ENCODE measurements around the gene SKAP2.

Gene SKAP2

DNA sequence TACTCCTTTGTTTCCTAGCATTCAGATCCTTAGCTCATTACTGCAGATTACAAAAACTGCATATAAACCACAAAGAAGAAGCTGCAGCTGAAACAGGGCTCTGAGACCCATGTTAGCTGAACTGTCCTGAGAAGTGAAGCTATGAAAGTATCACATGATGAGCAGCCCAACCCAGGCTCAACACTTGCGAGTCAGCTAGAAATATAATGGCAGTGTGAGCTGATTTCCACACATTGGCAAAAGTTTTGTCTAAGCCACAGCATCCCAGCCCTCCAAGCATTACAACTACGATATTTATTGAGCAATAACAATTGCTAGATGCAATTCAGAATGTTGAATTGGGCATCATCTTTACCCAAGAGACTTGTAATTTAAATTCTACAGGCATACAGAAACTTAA, 34.5 kb upstream of the SKAP2 start:
- in situ Hi-C loops (cut with HindIII; ENCODE audit: low sequenced_read_pairs), result no loop called here
- TF ChIP-seq, protein P1, sequence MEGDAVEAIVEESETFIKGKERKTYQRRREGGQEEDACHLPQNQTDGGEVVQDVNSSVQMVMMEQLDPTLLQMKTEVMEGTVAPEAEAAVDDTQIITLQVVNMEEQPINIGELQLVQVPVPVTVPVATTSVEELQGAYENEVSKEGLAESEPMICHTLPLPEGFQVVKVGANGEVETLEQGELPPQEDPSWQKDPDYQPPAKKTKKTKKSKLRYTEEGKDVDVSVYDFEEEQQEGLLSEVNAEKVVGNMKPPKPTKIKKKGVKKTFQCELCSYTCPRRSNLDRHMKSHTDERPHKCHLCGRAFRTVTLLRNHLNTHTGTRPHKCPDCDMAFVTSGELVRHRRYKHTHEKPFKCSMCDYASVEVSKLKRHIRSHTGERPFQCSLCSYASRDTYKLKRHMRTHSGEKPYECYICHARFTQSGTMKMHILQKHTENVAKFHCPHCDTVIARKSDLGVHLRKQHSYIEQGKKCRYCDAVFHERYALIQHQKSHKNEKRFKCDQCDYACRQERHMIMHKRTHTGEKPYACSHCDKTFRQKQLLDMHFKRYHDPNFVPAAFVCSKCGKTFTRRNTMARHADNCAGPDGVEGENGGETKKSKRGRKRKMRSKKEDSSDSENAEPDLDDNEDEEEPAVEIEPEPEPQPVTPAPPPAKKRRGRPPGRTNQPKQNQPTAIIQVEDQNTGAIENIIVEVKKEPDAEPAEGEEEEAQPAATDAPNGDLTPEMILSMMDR (IDR thresholded peaks at IDR 0.05; ENCODE audit: low read depth, low read length), result no peak
- H3K4me3 ChIP-seq (ENCODE audit: low read depth, low read length), result no peak overlapping the region
- DNase-seq (ENCODE audit: low read depth, low spot score), result no peak

DNA sequence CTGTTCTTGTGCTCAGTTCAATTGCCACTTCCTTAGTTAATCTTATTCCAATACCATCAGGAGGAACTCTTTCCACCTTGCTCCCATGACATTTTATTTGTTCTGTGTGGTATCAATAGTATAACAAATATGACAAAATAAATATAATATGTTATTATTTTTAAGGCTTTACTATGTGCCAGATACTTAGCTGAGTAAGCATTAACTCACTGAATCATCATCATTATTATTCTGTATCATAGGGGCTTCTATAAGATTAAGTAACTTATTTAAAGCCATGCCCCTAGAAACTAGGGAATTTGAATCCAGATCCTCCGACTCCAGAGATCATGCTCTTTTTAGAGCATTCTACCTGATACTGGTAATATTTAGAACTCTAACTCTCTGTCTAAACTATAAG, 33.5 kb upstream of the SKAP2 start:
- H3K4me3 ChIP-seq (ENCODE audit: low read depth, low read length), result no peak overlapping the region
- in situ Hi-C loops (cut with HindIII; ENCODE audit: low sequenced_read_pairs), result no loop called here
- TF ChIP-seq, protein P1 (IDR thresholded peaks at IDR 0.05; ENCODE audit: low read depth, low read length), result no peak
- no peak for DNase-seq (ENCODE audit: low read depth, low spot score)

DNA sequence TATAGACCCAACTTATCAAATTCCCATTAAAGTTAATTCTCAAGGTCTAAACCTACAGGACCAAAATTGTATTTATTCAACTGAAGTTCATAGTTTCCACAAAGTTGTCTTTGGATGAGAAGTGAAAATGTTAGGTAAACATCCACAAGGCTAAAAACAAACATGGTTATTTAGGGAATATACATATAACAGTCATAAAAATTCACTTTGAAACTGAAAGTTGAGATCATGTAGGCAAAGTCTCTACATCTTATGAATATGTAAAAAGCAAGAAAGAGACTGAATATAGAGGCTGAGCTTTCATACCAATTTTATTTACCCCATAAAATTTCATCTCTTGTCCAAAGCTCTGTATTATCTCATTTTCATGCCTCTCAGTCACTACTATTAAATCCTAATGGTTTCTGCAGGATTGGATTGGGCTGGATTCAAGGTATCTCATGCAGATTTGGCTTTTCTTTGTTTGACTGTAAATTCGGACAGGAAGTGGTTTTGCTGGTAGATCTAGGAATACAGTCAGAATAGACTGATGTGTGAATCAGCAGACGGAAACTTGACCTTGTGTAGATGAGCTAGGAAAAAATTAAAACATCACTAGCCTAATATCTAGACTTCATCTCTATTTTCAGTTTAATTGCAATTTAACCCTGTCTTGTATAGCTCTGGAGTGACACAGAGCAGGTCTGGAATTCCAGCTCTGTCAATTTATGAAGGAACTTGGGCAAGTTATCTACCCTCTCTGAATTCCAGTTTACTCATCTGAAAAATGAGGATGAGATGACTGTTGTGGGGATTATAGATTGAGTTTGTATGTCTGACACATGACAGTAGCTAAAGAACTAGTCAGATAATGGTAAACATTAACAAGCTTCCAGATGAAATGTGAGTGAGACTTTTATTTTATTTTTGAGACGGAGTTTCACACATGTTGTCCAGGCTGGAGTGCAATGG, 27.3 kb upstream of the SKAP2 start:
- H3K4me3 ChIP-seq (ENCODE audit: low read depth, low read length), result no peak overlapping the region
- TF ChIP-seq, protein P1 (IDR thresholded peaks at IDR 0.05; ENCODE audit: low read depth, low read length), result no peak
- in situ Hi-C loops (cut with HindIII; ENCODE audit: low sequenced_read_pairs), result no loop called here
- DNase-seq (ENCODE audit: low read depth, low spot score), result peak; percentile 43

- no peak overlapping the region for H3K4me3 ChIP-seq (ENCODE audit: low read depth, low read length)
- TF ChIP-seq, protein P1 (IDR thresholded peaks at IDR 0.05; ENCODE audit: low read depth, low read length), result no peak
- DNase-seq (ENCODE audit: low read depth, low spot score), result no peak
- in situ Hi-C loops (cut with HindIII; ENCODE audit: low sequenced_read_pairs), result no loop called here
These were observed 16.5 kb upstream of the SKAP2 start for GRCh38 chr7:26880852-26881251.

- in situ Hi-C loops (cut with HindIII; ENCODE audit: low sequenced_read_pairs), result no loop called here
- DNase-seq (ENCODE audit: low read depth, low spot score), result no peak
- TF ChIP-seq, protein P1 (IDR thresholded peaks at IDR 0.05; ENCODE audit: low read depth, low read length), result no peak
- no peak overlapping the region for H3K4me3 ChIP-seq (ENCODE audit: low read depth, low read length)
These were observed 15.3 kb upstream of the SKAP2 start for GRCh38 chr7:26879671-26880070.

- no peak for DNase-seq (ENCODE audit: low read depth, low spot score)
- TF ChIP-seq, protein P1 (IDR thresholded peaks at IDR 0.05; ENCODE audit: low read depth, low read length), result no peak
- no peak overlapping the region for H3K4me3 ChIP-seq (ENCODE audit: low read depth, low read length)
- in situ Hi-C loops (cut with HindIII; ENCODE audit: low sequenced_read_pairs), result no loop called here
These were observed 4.6 kb upstream of the SKAP2 start for GRCh38 chr7:26868841-26869495.
